CD4-positive, alpha-beta T cell (primary cell): ENCODE measurements around the gene BATF. TPM values are rescaled to one million over a fixed set of nuclear protein-coding genes. Genes with fewer than 3 reads are reported as not detected.
A peak's percentile ranks its signal among the peaks of the same experiment; 100 is the strongest.

Experiments
- ATAC-seq: fragments of 200-7000 bp; cut with Tn5 transposase; one replicate; pipeline ENCODE4 v1.10.0; 2022; ENCODE audit warnings: mild to moderate bottlenecking; ENCODE audit not compliant: poor library complexity
- CTCF ChIA-PET: fragments of 350-600 bp; sonication (Branson Sonifier 250); formaldehyde crosslinking; loops from one replicate; lab custom pipeline; 2021; ENCODE audit warnings: antibody characterized with exemption, inconsistent platforms; lab: Charles Lee
- POLR2A ChIA-PET: fragments of 350-600 bp; sonication (Branson Sonifier 250); formaldehyde crosslinking; loops from one replicate; lab custom pipeline; 2021; ENCODE audit warnings: antibody characterized with exemption, inconsistent platforms; lab: Charles Lee
- DNase-seq, 14 experiments: peaks; one replicate each; pipeline ENCODE4 v3.0.0-alpha.2; 2013 to 2020; ENCODE audit warnings: mixed read lengths in 2 of 14
- H3K27ac ChIP-seq, 2 donors: one replicate each; pipeline versions ENCODE4 v1.5.1 to v1.7.0; 2013; ENCODE audit warnings: low read length in 2 of 2, low read depth in 1 of 2, mild to moderate bottlenecking in 1 of 2
- H3K27me3 ChIP-seq, 2 experiments: 1 replicate in 1 of 2; 2 replicates in 1 of 2; pipeline versions ENCODE4 v1.6.1 to v1.7.0; 2013; ENCODE audit warnings: low read length in 2 of 2, control low read depth in 1 of 2, mild to moderate bottlenecking in 1 of 2, moderate library complexity in 1 of 2; ENCODE audit not compliant: insufficient read depth in 2 of 2, control insufficient read depth in 1 of 2
- H3K36me3 ChIP-seq: one replicate; pipeline ENCODE4 v1.6.1; 2013; ENCODE audit warnings: low read length, control low read depth; ENCODE audit not compliant: insufficient read depth
- H3K4me1 ChIP-seq: one replicate; pipeline ENCODE4 v1.6.1; 2013; ENCODE audit warnings: low read length, control low read depth; ENCODE audit not compliant: insufficient read depth
- H3K4me3 ChIP-seq: one replicate; pipeline ENCODE4 v1.5.1; 2013; ENCODE audit warnings: mild to moderate bottlenecking, low read length, moderate library complexity
- H3K9me3 ChIP-seq, 2 experiments: 1 replicate in 1 of 2; 2 replicates in 1 of 2; pipeline versions ENCODE4 v1.6.1 to v1.7.0; 2013; ENCODE audit warnings: low read length in 2 of 2, mild to moderate bottlenecking in 2 of 2, control low read depth in 1 of 2, moderate library complexity in 1 of 2; ENCODE audit not compliant: control insufficient read depth in 1 of 2, insufficient read depth in 1 of 2
- H3K27ac Mint-ChIP-seq: one replicate; pipeline ENCODE4 v1.8.0; 2020; ENCODE audit warnings: mixed read lengths
- H3K27me3 Mint-ChIP-seq: one replicate; pipeline ENCODE4 v1.8.0; 2021; ENCODE audit warnings: mixed read lengths
- H3K36me3 Mint-ChIP-seq: one replicate; pipeline ENCODE4 v1.8.0; 2021; ENCODE audit warnings: low read depth, mixed read lengths
- H3K4me1 Mint-ChIP-seq: one replicate; pipeline ENCODE4 v1.8.0; 2021; ENCODE audit warnings: low read depth, mixed read lengths
- H3K4me3 Mint-ChIP-seq: one replicate; pipeline ENCODE4 v1.8.0; 2020; ENCODE audit warnings: mild to moderate bottlenecking, mixed read lengths
- H3K9me3 Mint-ChIP-seq: one replicate; pipeline ENCODE4 v1.8.0; 2020; ENCODE audit warnings: mixed read lengths
- CTCF ChIP-seq: fragments of 200-600 bp; IDR thresholded peaks from one replicate; pipeline ENCODE4 v1.8.0; 2022; ENCODE audit warnings: antibody characterized with exemption, mild to moderate bottlenecking
- intact Hi-C, 2 experiments: fragments of 100-400 bp; cut with DNase I in 1 of 2; cut with micrococcal nuclease in 1 of 2; formaldehyde crosslinking; loops; one replicate each; pipeline versions ENCODE4 v1.15.1 to v1.9.0; 2023 to 2025; cut with DNase I, micrococcal nuclease
- total RNA-seq, 174 experiments: library from RNA in 2 of 174; stranded (reverse) in 2 of 174; gene quantifications; one replicate each; pipeline ENCODE4 v1.2.3 and lab custom pipeline; 2021 to 2026

The BATF gene
- total RNA-seq, 2 experiments from 2014 or later, result 6.7 to 7.8 TPM

DNA sequence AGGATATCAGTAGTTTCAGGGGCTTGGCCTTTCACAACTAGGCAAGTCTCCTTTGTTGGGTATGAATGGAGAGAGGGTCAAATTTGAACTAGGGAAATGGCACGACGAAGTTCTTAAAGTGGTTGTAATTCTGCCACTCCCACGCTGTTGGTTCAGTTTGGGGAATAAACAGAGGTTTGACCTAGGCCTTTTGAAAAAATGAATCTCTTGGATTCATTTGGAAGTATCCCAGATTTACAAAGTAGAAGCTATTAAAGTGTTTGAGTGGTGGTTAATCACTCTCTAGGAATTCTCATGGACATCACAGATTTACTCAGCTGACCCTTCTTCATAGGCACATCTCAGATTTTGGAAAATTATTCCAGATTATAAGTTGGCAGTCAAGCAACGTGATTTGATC, 14.8 kb downstream of the BATF start:
- Histone ChIP-seq H3K27ac (no peak overlapping the region), H3K4me3 (no peak overlapping the region), H3K36me3 (peaks cover 8% of the 10 kb centered on the region), H3K27me3 (no peaks in the 10 kb centered on the region), H3K4me1 (peaks cover 54% of the 10 kb centered on the region), H3K9me3 (no peaks in the 10 kb centered on the region)
- Mint-ChIP-seq H3K27ac (peak overlapping the region; percentile 32), H3K36me3 (peaks cover 55% of the 10 kb centered on the region), H3K27me3 (no peaks in the 10 kb centered on the region), H3K4me1 (peaks cover 77% of the 10 kb centered on the region), H3K4me3 (no peak overlapping the region), H3K9me3 (no peaks in the 10 kb centered on the region)
- no peak for ATAC-seq
- CTCF ChIA-PET, result interaction anchor here (0.9 kb wide), 1 partner anchor 10 kb away, joined by 3 read pairs; no protein-coding TSS in a partner anchor
- TF ChIP-seq CTCF, result no peak
- no peak for DNase-seq
- POLR2A ChIA-PET, result interaction anchor here (3.7 kb wide), 1 partner anchor 15 kb away, joined by 23 read pairs; the partner anchor contains the start of gene BATF
- intact Hi-C loops, result no loop called here

DNA sequence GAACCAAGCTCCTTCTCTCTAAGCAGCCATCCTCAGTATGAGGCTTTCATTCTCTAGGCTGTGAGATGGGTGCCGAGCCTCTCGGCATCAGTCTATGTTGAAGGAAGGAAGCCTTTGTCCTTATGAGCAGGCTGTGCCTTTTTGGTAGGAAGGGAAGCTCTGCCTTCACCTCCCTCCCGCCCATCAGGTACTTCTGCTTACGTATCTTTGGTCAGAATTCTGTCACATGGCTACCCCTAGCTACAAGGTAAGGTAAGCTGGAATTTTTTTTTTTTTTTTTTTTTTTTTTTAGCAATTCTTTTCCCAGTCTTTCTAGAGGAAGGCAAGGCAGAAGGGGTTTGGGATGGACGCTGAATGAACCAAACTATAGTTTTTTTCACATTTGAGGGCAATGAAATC, 16.9 kb downstream of the BATF start:
- peak overlapping the region; percentile 97 for H3K27ac Mint-ChIP-seq
- peak overlapping the region; percentile 74 for H3K4me3 Mint-ChIP-seq
- Histone ChIP-seq H3K27ac (peak overlapping the region; percentile 76 to 87), H3K36me3 (peaks cover 8% of the 10 kb centered on the region), H3K4me3 (no peak overlapping the region), H3K9me3 (no peaks in the 10 kb centered on the region), H3K4me1 (peaks cover 64% of the 10 kb centered on the region), H3K27me3 (no peaks in the 10 kb centered on the region)
- CTCF ChIA-PET, result interaction anchor here (1.1 to 2.9 kb wide), 4 partner anchors 12 to 24 kb away, joined by 3 to 10 read pairs (median 5); partner anchors contain the start of gene BATF
- intact Hi-C loops, result no loop called here
- DNase-seq (peak in 3 of 14 experiments; percentile 46 to 54 (median 46)), ATAC-seq (no peak)
- TF ChIP-seq CTCF, result no peak
- H3K36me3 Mint-ChIP-seq, result peaks cover 41% of the 10 kb centered on the region
- peaks cover 78% of the 10 kb centered on the region for H3K4me1 Mint-ChIP-seq
- POLR2A ChIA-PET, result interaction anchor here (0.7 to 3.8 kb wide), 6 partner anchors 11 to 39 kb away, joined by 3 to 26 read pairs (median 8); partner anchors contain the start of genes BATF and FLVCR2
- no peaks in the 10 kb centered on the region for H3K27me3 Mint-ChIP-seq
- H3K9me3 Mint-ChIP-seq, result no peaks in the 10 kb centered on the region

GRCh38 chr14:75539561-75540478, 17.6 kb downstream of the BATF start:
- Histone ChIP-seq H3K27me3 (no peaks in the 10 kb centered on the region), H3K27ac (peak overlapping the region; percentile 76 to 87), H3K4me3 (no peak overlapping the region), H3K36me3 (peaks cover 8% of the 10 kb centered on the region), H3K9me3 (no peaks in the 10 kb centered on the region), H3K4me1 (peaks cover 68% of the 10 kb centered on the region)
- Mint-ChIP-seq H3K4me1 (peaks cover 80% of the 10 kb centered on the region), H3K4me3 (peak overlapping the region; percentile 74), H3K27ac (peak overlapping the region; percentile 97), H3K9me3 (no peaks in the 10 kb centered on the region), H3K36me3 (peaks cover 35% of the 10 kb centered on the region), H3K27me3 (no peaks in the 10 kb centered on the region)
- no peak for TF ChIP-seq CTCF
- peak; percentile 8 for ATAC-seq
- POLR2A ChIA-PET, result interaction anchor here (0.7 to 3.8 kb wide), 6 partner anchors 12 to 39 kb away, joined by 3 to 26 read pairs (median 8); partner anchors contain the start of genes BATF and FLVCR2
- CTCF ChIA-PET, result interaction anchor here (0.8 to 2.9 kb wide), 5 partner anchors 13 to 51 kb away, joined by 3 to 10 read pairs (median 4); partner anchors contain the start of gene BATF
- DNase-seq, result peak in 5 of 14 experiments; percentile 11 to 81 (median 48)
- intact Hi-C loops, result no loop called here
